22Rv1 (cell line): Measurements from ENCODE around the gene MAN2B2.

ENCODE experiments used
- CTCF ChIP-seq: fragments of 450-650 bp; IDR thresholded peaks from 2 replicates; pipeline ENCODE4 v1.5.1; 2017; ENCODE audit warnings: mild to moderate bottlenecking
- ZFX ChIP-seq: fragments of 450-650 bp; IDR thresholded peaks from 2 replicates; pipeline ENCODE4 v1.6.1; 2017; ENCODE audit warnings: antibody characterized with exemption, borderline replicate concordance

GRCh38 chr4:6634746-6635145, 59.8 kb downstream of the MAN2B2 start:
- no peak for TF ChIP-seq CTCF
- no peak for TF ChIP-seq ZFX
